Activated naive CD4-positive, alpha-beta T cell treated with Interleukin-2 at 50 U/mL for 16 hours (primary cell): ENCODE measurements around the gene DUOXA1.
A peak's percentile ranks its signal among the peaks of the same experiment; 100 is the strongest.

Experiments
- DNase-seq: peaks from one replicate; pipeline ENCODE4 v3.0.0-alpha.2; 2020

Gene DUOXA1, protein sequence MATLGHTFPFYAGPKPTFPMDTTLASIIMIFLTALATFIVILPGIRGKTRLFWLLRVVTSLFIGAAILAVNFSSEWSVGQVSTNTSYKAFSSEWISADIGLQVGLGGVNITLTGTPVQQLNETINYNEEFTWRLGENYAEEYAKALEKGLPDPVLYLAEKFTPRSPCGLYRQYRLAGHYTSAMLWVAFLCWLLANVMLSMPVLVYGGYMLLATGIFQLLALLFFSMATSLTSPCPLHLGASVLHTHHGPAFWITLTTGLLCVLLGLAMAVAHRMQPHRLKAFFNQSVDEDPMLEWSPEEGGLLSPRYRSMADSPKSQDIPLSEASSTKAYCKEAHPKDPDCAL

GRCh38 chr15:45129651-45130129 is at the start of gene DUOXA1, which contains the start of gene DUOX1:
Gene DUOXA1 (minus strand): TSS chr15:45129879. CDS start chr15:45123014, 6,865 bp downstream.
Gene DUOX1 (plus strand): TSS chr15:45129994. CDS start chr15:45131967, 1,973 bp downstream.
- DNase-seq, result peak; percentile 30

GRCh38 chr15:45177285-45177684 is 47.6 kb upstream of the DUOXA1 start:
- no peak for DNase-seq

DNA sequence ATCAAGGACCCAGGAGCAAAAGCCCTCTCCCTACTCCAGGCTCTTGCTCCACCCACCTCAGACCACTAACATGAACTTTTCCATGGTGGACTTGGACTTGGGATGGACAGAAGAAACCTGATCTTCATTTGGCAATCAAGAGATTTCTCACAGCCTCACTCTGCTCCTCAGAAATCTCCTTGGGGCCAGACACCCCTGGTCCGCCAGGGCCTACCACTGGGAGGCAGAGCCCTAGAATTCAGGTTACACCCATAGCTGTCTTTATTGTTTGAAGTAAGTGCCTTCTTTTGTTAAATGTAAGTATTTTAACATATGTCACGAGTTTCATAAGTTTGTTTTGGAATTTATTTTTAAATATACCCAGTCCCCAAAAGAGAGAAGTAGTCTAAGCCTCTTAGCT is 44.9 kb upstream of the DUOXA1 start:
- no peak for DNase-seq

DNA sequence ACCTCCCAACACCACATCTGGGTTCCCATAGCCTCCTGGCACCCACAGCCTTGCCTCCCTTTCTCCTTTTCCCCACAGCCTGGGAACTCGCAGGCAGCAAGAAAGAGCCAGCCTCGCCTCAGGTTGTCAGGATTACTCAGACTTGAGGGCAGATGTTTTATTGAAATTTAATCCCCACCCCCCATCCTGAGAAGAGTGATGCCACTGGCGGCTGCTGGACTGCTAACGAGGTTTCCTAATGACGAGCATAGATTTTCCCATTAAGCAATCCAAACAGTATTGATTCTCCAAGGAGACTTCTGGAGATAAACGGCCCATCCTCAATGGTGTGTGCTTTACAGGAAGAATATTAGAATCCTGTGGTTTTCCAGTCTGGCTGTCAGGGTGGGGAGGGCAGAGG is 44.4 kb upstream of the DUOXA1 start:
- no peak for DNase-seq

DNA sequence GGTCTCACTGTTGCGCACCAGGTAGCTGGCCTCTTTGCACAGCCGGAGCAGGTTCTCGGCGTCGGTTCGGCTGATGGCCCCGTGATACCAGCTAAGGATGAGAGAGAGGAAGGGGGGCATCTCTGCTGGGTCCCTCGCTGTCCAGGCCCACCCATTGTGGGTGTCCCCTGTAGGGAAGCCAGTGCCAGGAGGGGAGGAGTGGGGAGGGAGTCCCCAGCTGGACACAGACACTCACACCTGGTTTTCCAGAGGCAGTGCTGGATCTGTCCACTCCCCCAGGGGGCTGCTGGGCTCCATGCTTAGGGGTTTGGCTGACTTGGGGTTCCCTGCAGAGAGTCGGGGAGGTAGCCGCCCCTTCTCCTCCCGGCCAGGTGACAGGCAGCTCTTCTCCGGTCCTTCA is 42.2 kb upstream of the DUOXA1 start:
- no peak for DNase-seq

GRCh38 chr15:45169608-45170480 is 40.2 kb upstream of the DUOXA1 start:
- no peak for DNase-seq

DNA sequence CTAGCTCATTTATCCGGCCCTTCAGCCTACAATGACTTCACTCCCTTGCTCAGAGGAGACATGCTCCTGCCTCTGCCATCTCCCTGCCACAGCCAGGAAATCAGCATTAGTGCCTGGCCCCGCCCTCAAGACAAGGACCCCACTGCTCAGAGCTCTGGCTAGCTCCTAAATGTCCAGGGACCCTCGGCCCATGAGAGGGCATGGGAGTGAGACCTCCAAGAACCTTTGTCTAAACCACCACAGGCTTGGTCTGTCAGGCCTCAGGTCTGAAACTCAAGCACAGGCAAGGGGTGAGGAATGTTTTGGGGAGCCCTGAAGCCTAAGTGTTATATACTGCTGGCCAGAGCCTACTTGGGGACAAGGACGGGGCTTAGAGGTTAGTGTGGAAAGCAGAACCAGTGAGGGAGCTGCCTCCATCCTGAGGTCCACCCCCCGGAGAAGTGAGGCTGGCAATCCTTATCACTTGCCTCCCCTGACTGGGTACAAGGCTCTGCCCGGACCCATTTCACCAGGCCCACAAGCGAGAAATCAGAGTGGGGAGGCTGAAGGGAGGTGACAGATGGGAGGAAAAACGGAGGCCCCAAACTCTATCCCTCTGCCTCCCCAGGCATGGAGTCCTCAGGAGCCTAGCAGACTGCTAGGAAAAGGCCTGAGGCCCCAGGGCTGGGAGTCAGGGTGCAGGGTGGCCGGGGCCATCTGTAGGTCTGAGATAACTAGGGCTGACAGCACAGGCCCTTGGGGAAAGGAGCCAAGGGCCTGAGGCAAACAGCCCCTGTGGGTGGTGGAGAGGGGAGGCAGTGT is 39.3 kb upstream of the DUOXA1 start:
- no peak for DNase-seq

DNA sequence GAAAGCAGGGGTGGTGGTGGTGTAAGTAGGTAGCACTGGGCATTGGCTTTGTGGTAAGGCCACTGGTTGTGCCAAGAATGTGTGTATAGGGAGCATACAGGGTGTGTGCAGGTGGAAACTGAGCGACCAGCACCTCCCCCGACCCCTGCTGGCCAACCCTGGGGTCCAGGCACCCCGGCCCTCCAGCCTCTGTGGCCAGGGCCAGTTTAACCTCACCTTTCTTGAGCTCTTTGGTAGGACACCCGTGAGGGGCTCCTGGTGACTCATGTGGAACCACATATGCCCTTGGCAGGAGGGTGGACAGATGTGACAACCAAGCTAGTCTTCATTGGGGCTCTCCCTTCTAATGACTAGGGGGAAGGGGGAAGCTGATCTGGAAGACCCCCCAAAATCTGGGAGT is 38.6 kb upstream of the DUOXA1 start:
- DNase-seq, result no peak

DNA sequence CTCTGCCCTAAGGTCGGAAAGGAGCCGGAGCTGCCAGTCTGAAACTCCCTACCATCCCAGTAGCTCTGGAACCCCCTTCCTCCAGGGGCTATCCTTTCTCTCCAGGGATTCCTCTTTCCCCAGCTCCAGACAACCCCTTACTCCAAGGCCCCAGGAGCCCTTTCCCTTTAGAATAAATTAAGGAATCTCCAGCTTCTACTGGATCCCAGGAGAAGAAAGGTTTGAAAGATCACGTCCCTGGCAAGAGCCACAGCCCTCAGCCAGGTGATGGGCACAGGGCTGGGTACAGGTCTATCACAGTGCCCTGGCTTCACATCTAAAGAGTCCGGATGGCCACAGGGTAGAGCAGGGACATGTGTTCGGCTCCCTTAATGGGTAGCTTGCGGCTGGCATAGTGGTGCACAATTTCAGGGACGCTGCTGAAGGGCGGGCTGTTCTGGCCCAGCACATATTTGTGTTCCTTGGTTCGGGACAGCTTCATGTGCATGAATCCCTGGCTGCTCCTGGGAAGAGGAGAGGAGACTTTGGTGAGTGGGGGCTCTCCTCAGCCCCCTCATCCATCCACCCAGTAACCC is 38.0 kb upstream of the DUOXA1 start:
- DNase-seq, result no peak

DNA sequence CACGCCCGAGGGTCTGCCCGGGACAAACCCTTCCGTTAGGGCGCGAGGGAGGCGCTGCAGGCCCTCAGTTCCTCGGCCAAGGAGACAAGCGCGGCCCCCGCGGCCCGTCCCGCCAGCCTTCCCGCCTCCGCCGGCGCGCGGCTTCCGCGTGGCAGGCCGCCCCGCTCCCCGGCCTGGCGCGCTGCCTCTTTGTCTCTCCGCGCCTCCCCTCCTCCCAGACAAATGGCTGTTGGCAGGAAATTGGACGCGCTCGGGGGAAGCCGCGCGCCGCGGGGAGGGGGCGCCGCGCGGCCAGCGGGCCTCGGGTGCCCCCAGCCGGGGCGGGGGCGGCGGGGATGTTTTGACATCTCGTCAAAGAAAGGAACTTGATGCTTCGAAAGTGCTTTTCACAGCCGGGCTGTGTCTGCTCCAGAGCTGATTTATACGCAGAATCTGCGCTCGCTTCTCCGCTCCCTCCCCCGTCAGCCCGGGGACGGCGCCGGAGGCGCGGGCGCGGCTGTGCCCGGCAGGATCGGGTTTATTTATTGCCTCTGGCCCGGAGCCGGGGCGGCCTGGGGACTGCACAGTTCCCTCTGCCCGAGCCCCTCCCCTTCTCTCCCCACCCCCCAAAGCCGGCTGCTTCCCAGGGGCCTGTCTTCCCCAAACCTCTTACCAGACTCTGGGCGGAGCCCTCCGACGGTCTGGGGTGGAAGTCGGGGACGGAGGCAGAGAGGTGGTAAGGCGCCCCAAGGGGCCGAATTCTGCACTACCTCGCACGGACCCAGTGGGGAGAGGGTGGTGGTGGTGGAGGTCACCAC is 37.4 kb upstream of the DUOXA1 start:
- DNase-seq, result peak; percentile 84

DNA sequence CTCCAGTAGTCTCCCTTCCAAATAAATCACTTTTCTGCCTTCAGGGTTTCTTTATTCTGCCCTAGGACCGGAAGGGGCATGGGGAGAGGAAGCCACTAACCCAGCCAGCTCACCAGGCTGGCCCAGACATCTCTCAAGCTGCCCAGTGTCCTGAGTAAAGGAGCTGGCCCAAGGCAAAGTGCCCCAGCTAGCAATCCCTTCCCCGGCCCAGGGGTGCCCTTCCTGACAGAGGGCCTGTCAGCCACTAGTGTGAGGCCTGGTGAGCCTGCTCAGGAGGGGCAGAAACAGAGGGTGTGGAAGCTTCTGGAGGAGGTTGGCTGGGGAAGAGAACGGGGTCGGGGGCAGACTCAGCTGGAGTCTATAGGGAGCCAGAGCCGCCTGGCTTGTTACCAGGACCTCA is 35.9 kb upstream of the DUOXA1 start:
- DNase-seq, result no peak

GRCh38 chr15:45164914-45165313 is 35.2 kb upstream of the DUOXA1 start:
- DNase-seq, result no peak

DNA sequence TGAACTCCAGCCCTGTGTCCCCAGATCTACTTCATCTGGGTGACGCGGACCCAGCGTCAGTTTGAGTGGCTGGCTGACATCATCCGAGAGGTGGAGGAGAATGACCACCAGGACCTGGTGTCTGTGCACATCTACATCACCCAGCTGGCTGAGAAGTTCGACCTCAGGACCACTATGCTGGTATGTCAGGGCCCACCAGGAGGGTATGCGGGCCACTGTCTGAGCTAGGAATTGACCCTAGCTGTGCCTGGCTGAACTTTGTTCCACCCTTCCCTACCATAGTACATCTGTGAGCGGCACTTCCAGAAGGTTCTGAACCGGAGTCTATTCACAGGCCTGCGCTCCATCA is 33.8 kb upstream of the DUOXA1 start:
- no peak for DNase-seq

DNA sequence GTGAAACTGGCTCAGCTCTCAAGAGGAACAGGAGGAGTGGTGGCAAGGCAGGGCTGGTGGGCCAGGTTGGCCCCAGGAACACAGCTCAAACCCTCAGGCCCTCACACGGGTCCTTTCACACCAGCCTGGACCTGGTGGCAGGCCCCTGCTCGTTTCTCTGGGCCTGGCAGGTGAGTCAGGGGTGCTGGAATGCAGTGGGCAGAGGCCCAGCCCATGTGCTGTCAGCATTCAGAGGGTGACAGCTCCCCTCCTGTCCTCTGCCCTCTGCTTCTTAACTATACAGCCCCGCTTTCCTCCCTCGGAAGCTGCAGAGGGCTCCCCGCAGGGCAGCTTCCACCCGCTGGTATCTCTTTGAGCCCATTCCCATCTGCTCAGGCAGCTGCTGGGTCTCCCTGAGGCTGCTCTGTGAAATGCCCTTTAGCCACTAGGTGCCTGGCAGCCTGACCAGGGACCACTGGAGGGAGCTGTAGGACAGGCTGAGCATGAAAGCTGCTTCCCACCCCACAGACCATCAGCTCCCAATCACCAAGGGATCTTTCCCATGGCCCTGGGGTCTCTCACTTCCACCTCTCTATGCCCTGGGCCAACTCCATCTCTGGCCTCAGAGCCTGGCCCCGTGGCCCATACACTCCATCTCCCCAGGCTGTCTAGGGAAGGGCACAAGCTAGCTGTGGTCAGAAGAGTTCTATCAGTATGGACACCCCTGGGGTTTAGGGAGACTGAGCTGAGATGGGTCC is 33.3 kb upstream of the DUOXA1 start:
- peak; percentile 66 for DNase-seq

- no peak for DNase-seq
Observed at GRCh38 chr15:45161666-45162065, 32.0 kb upstream of the DUOXA1 start.

DNA sequence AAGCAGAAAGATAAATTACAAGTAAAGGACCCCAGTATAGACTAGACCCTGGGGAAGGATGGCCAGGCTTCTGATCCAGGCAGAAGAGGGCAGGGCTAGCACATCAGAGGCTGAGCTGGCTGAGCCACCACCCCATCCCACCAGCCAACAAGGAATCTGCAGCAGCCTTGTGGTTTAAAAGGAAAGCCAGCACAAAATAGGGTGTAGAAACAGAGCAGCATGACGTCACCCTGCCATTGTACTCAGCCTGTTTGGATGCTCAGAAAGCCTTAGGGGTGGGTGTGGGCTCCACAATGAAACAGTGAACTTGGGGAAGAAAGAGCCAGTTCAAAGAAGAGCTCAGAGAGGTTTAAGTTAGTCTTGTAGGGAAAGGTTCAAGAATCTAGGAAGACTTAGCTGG is 28.3 kb upstream of the DUOXA1 start:
- no peak for DNase-seq

- DNase-seq, result no peak
Observed at GRCh38 chr15:45156744-45157455, 27.2 kb upstream of the DUOXA1 start.

- DNase-seq, result no peak
Observed at GRCh38 chr15:45155739-45156138, 26.1 kb upstream of the DUOXA1 start.

DNA sequence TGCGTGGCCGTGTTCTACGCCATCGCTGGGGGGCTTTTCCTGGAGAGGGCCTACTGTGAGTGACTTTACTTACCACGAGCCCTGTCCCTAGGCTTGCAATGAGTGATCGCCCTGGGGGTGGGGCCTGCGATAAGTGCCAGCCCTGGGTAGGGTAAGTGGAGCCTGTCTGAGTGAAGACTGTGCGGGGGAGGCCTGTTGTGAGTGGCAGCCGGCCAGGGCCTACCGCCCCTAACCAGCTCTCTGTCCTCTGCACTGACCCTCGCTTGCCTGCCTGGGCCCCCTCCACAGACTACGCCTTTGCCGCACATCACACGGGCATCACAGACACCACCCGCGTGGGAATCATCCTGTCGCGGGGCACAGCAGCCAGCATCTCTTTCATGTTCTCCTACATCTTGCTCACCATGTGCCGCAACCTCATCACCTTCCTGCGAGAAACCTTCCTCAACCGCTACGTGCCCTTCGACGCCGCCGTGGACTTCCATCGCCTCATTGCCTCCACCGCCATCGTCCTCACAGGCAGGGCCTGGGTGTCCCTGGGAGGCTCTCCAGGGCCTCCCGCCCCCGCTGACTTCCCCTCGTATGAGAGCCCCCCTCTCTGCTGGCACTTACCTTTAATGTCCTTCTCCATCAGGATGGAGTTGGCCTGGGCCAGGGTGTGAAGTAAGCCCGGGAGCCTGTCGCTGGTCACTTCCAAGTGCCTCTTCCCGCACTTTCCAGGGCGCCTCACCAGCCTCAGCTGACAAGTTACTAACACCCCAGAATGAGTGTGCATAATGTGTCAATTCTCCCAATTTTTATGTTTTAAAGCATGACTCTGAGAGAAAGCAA is 22.5 kb upstream of the DUOXA1 start:
- no peak for DNase-seq

- DNase-seq, result no peak
Observed at GRCh38 chr15:45150997-45151396, 21.3 kb upstream of the DUOXA1 start.
